ENCODE data around the gene CTRB1. TPM values are rescaled to one million over a fixed set of nuclear protein-coding genes. Genes with fewer than 3 reads are reported as not detected.

CTRB1 gene
- total RNA-seq, 1 experiment from 2014 or later = not detected

DNA sequence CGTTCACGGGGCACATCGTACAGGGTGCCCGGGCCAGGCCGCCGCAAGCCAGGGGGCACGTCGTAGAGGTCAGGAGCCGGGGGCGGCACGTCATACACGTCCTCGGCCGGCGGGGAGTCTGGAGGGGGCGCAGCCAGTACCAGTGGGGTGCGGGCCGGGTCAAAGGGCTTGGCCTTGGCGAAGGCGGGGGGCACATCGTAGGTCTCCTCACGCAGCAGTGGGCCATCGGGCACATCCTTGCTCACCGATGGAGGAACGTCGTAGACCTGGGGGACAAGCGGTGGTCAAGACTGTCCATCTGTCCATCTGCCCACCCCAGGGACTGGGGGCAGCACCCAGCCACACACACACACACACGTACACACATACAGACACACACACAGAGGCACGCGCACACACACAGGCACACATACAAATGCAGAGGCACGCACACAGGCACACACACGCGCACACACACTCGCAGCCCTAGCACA, 17.0 kb downstream of the CTRB1 start:
- peaks cover 27 to 59% (median 51%) of the 10 kb centered on the region in 3 experiments; a peak in 6 of 7 replicates for H3K36me3 Mint-ChIP-seq (ENCODE audit: insufficient read depth in 1 of 3, low read depth in 3 of 3)

More for the DNA sequence above, 17.0 kb downstream of the CTRB1 start:
- Histone ChIP-seq H3K14ac (ENCODE audit: insufficient read depth, low read length) (no peak overlapping the region; the same call in 1 of the 2 replicates), H2BK5ac (ENCODE audit: insufficient read length, low read length) (no peak overlapping the region), H3K56ac (ENCODE audit: insufficient read length, low read depth, low read length) (no peak overlapping the region), H3K23ac (ENCODE audit: insufficient read length, low read depth, low read length) (no peak overlapping the region), H3K79me1 (ENCODE audit: insufficient read depth, low read depth, low read length, poor library complexity, severe bottlenecking) (no peaks in the 10 kb centered on the region), H2AFZ (ENCODE audit: low read length) (no peak overlapping the region), H4K5ac (ENCODE audit: insufficient read length, low read depth, low read length) (no peak overlapping the region), H2BK15ac (ENCODE audit: low read depth, low read length) (no peak overlapping the region), H3K27ac (ENCODE audit: insufficient read length, low read depth, low read length) (no peak overlapping the region), H3K27me3 (ENCODE audit: insufficient read depth, low read length) (no peaks in the 10 kb centered on the region), H2BK120ac (ENCODE audit: low read depth, low read length, poor library complexity, severe bottlenecking) (no peak overlapping the region), H3K18ac (ENCODE audit: insufficient read length, low read depth, low read length) (no peak overlapping the region), H4K8ac (replicated peaks; ENCODE audit: insufficient read length, low read depth, low read length) (no peak overlapping the region), H3K9me3 (ENCODE audit: control insufficient read depth, low read depth, low read length) (no peaks in the 10 kb centered on the region), H2BK20ac (ENCODE audit: low read depth, low read length, poor library complexity, severe bottlenecking) (no peak overlapping the region), H3K23me2 (ENCODE audit: insufficient read length, low read depth, low read length, poor library complexity, severe bottlenecking) (no peaks in the 10 kb centered on the region), H2BK12ac (ENCODE audit: insufficient read length, low read depth, low read length) (no peak overlapping the region), H3K4ac (ENCODE audit: low read depth, low read length) (no peak overlapping the region), H3K4me2 (ENCODE audit: insufficient read depth, insufficient read length, low read length) (no peak overlapping the region), H3T11ph (ENCODE audit: low read length) (no peak overlapping the region), H4K20me1 (ENCODE audit: control insufficient read depth, insufficient read depth, insufficient read length) (no peaks in the 10 kb centered on the region), H3K79me2 (ENCODE audit: insufficient read depth, low read length) (peaks cover 6% of the 10 kb centered on the region; the same call in 1 of the 2 replicates), H3K9ac (ENCODE audit: extremely low read depth, insufficient read length, low read length) (no peak overlapping the region), H3K4me1 (ENCODE audit: insufficient read depth, low read length) (no peaks in the 10 kb centered on the region), H4K91ac (ENCODE audit: insufficient read length, low read depth, low read length) (no peak overlapping the region), H2AK5ac (ENCODE audit: insufficient read length, low read length) (no peak overlapping the region)
- TF ChIP-seq, protein P1, sequence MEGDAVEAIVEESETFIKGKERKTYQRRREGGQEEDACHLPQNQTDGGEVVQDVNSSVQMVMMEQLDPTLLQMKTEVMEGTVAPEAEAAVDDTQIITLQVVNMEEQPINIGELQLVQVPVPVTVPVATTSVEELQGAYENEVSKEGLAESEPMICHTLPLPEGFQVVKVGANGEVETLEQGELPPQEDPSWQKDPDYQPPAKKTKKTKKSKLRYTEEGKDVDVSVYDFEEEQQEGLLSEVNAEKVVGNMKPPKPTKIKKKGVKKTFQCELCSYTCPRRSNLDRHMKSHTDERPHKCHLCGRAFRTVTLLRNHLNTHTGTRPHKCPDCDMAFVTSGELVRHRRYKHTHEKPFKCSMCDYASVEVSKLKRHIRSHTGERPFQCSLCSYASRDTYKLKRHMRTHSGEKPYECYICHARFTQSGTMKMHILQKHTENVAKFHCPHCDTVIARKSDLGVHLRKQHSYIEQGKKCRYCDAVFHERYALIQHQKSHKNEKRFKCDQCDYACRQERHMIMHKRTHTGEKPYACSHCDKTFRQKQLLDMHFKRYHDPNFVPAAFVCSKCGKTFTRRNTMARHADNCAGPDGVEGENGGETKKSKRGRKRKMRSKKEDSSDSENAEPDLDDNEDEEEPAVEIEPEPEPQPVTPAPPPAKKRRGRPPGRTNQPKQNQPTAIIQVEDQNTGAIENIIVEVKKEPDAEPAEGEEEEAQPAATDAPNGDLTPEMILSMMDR (conservative IDR thresholded peaks at IDR 0.05) = no peak
- peaks cover 6 to 21% of the 10 kb centered on the region in 2 experiments for H3K4me1 Mint-ChIP-seq
- no peak overlapping the region; a peak in 3 of 7 replicates for H3K27ac Mint-ChIP-seq
- H3K4me3 Mint-ChIP-seq = no peak overlapping the region
- DNase-seq = no peak
- no peaks in the 10 kb centered on the region for H3K27me3 Mint-ChIP-seq (ENCODE audit: low read depth)
- H3K9me3 Mint-ChIP-seq = no peaks in the 10 kb centered on the region
- no CpG with 5 or more reads among the region's 34 CpGs for WGBS (ENCODE audit: extremely low coverage, insufficient read length, low lambda C conversion rate)

Data from H9 (cell line).